Body of pancreas (tissue), 4 donors: ENCODE data around the gene RFTN1. TPM values are rescaled to one million over a fixed set of nuclear protein-coding genes. Genes with fewer than 3 reads are reported as not detected.

Experiments used
- ATAC-seq: fragments of 150-250 bp; one replicate; pipeline ENCODE4 v1.9.1; 2016
- DNase-seq, 4 donors: peaks; one replicate each; pipeline ENCODE4 v3.0.0-alpha.2; 2019
- H3K27ac ChIP-seq, 4 donors: fragments of 200-600 bp; sonication (generic); 1 replicate in 3 of 4; 2 replicates in 1 of 4; pipeline versions ENCODE4 v1.5.1 to v1.6.1; 2016 to 2019; ENCODE audit warnings: mild to moderate bottlenecking in 1 of 4, mixed read lengths in 1 of 4, moderate library complexity in 1 of 4
- H3K27me3 ChIP-seq, 2 donors: fragments of 200-600 bp; sonication (generic); one replicate each; pipeline ENCODE4 v1.6.0; 2016; ENCODE audit warnings: mild to moderate bottlenecking in 1 of 2
- H3K36me3 ChIP-seq, 2 donors: fragments of 200-600 bp; sonication (generic); replicated peaks in 1 of 2; 2 replicates each; pipeline ENCODE4 v1.5.1; 2016; ENCODE audit warnings: low read depth in 2 of 2; ENCODE audit not compliant: insufficient read depth in 1 of 2
- H3K4me1 ChIP-seq: fragments of 200-600 bp; sonication (generic); one replicate; pipeline ENCODE4 v1.6.0; 2016
- H3K4me3 ChIP-seq, 2 donors: fragments of 200-600 bp; sonication (generic); 1 replicate in 1 of 2; 2 replicates in 1 of 2; pipeline ENCODE4 v1.5.1; 2016 to 2019
- H3K9me3 ChIP-seq, 3 donors: fragments of 200-600 bp; sonication (generic); 1 replicate in 2 of 3; 2 replicates in 1 of 3; pipeline ENCODE4 v1.5.1; 2016
- POLR2A ChIP-seq, 3 donors: fragments of 450-650 bp; IDR thresholded peaks; one replicate each; pipeline ENCODE4 v1.6.1; 2016; ENCODE audit warnings: antibody characterized with exemption in 3 of 3, mild to moderate bottlenecking in 2 of 3
- WGBS, 2 donors: methylation state at CpG; one replicate each; pipeline ENCODE4 v1.1.5; 2017; 5-methylcytosine and 5-hydroxymethylcytosine counted together
- intact Hi-C: fragments of 100-400 bp; cut with DNase I; formaldehyde crosslinking; loops from one replicate; pipeline ENCODE4 v1.15.1; 2023
- total RNA-seq, 2 donors: library from RNA; depleted of rRNA; stranded (reverse); fragments of >200 nt; gene quantifications; one replicate each; pipeline ENCODE4 v1.1.0, GENCODE V29; 2016
- TF ChIP-seq, protein P1 (sequence below), 7 experiments: fragments of 450-650 bp in 4 of 7; fragments of 200-600 bp in 3 of 7; sonication (generic) in 3 of 7; IDR thresholded peaks; one replicate each; pipeline ENCODE4 v1.5.1; 2016 to 2019; ENCODE audit warnings: antibody characterized with exemption in 7 of 7

Gene RFTN1
- total RNA-seq, 2 donors from 2014 or later: 6.5 to 28.0 TPM

DNA sequence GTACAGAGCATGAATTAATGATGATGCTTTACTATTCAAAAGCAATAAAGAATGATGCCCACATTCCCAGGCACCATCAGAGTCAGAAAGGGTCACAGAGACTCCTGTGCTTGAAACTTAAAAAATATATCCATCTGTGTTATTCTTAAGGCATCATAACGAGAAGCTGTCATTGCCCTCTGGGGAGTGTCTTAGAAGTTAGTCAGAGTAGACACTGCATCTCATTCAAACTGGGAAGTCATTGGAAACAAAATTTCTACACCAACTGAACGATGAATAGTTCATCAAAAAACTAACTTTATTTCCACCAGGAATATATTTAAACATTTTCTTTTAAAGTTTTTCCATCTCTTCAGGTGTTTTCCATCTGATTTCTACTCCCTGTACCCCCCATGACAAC is 122.9 kb downstream of the RFTN1 start:
- H3K27ac ChIP-seq: no peak overlapping the region
- TF ChIP-seq POLR2A (IDR thresholded peaks at IDR 0.05): no peak
- TF ChIP-seq, protein P1, sequence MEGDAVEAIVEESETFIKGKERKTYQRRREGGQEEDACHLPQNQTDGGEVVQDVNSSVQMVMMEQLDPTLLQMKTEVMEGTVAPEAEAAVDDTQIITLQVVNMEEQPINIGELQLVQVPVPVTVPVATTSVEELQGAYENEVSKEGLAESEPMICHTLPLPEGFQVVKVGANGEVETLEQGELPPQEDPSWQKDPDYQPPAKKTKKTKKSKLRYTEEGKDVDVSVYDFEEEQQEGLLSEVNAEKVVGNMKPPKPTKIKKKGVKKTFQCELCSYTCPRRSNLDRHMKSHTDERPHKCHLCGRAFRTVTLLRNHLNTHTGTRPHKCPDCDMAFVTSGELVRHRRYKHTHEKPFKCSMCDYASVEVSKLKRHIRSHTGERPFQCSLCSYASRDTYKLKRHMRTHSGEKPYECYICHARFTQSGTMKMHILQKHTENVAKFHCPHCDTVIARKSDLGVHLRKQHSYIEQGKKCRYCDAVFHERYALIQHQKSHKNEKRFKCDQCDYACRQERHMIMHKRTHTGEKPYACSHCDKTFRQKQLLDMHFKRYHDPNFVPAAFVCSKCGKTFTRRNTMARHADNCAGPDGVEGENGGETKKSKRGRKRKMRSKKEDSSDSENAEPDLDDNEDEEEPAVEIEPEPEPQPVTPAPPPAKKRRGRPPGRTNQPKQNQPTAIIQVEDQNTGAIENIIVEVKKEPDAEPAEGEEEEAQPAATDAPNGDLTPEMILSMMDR (IDR thresholded peaks at IDR 0.05): no peak
- no peaks in the 10 kb centered on the region for H3K4me1 ChIP-seq
- DNase-seq: no peak
- no peak overlapping the region for H3K4me3 ChIP-seq
- intact Hi-C loops: no loop called here
- no peaks in the 10 kb centered on the region for H3K36me3 ChIP-seq
- no peaks in the 10 kb centered on the region for H3K27me3 ChIP-seq
- no peaks in the 10 kb centered on the region for H3K9me3 ChIP-seq
- WGBS, 2 donors: 48 to 50% methylated on average over 2 of the region's 2 CpGs
- no peak for ATAC-seq

DNA sequence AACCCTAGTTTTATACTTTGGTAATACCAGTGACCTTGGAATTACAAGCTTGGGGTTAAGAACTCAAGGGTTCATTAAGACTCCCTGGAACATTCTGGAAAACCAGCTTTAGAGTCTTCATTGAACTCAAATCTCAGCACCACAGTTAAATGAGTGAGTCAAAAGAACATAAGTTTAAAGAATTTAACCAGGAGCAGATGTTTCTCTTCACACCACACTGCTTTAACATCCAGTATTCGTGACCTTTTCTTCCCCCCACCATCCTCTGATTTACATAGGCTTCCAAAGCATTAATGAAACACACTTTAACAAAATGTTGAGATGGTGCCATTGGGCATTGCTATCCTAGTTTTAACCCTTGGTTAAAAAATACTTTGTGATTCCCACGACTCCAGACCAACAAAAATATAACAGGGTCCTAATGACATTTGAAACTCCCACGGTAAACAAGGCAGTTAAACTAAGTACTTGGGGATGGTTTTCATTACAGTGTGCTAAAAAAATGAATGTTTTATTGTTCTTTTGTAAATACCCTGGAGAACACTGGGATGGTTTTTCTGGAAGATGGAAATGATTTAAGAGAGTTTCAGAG is 124.6 kb downstream of the RFTN1 start:
- H3K27me3 ChIP-seq: no peaks in the 10 kb centered on the region
- intact Hi-C loops: no loop called here
- H3K4me3 ChIP-seq: no peak overlapping the region
- no peak for ATAC-seq
- H3K9me3 ChIP-seq: no peaks in the 10 kb centered on the region
- no peak overlapping the region for H3K27ac ChIP-seq
- WGBS, 2 donors: 63 to 66% methylated on average over 3 of the region's 3 CpGs
- DNase-seq: no peak
- no peaks in the 10 kb centered on the region for H3K4me1 ChIP-seq
- H3K36me3 ChIP-seq: no peaks in the 10 kb centered on the region
- TF ChIP-seq POLR2A (IDR thresholded peaks at IDR 0.05): no peak
- TF ChIP-seq, protein P1 (IDR thresholded peaks at IDR 0.05): no peak

- H3K27ac ChIP-seq: no peak overlapping the region
- intact Hi-C loops: no loop called here
- 67 to 75% methylated on average over 4 of the region's 4 CpGs for WGBS, 2 donors
Measured at GRCh38 chr3:16386561-16386960, 126.9 kb downstream of the RFTN1 start.

DNA sequence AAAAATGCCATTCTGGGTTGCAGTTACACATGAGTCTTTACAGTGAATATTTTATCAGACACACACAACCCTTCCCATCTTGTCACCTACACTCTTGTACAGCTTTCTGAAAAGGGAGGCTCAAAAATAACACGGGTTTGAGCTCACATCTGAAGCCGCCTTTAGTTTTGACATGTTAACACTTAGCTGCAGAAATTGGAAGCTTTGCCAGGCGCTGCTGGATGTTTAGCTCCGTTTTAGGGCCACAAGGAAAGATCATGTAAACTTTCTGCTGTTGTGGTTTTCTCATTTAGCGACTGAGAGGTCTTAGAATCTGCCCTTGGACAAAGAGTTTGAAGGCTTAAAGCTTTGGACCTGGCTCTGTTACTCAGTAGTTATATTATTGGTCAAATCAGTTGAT is 128.3 kb downstream of the RFTN1 start:
- no peaks in the 10 kb centered on the region for H3K4me1 ChIP-seq
- H3K4me3 ChIP-seq: no peak overlapping the region
- H3K36me3 ChIP-seq: no peaks in the 10 kb centered on the region
- WGBS, 2 donors: 70% methylated on average over 5 of the region's 5 CpGs
- intact Hi-C loops: no loop called here
- H3K27me3 ChIP-seq: no peaks in the 10 kb centered on the region
- DNase-seq: no peak
- no peaks in the 10 kb centered on the region for H3K9me3 ChIP-seq
- TF ChIP-seq POLR2A (IDR thresholded peaks at IDR 0.05): no peak
- TF ChIP-seq, protein P1 (IDR thresholded peaks at IDR 0.05): no peak
- H3K27ac ChIP-seq: no peak overlapping the region
- no peak for ATAC-seq

More at GRCh38 chr3:16386561-16386960, 126.9 kb downstream of the RFTN1 start:
- no peak overlapping the region for H3K4me3 ChIP-seq
- H3K9me3 ChIP-seq: no peaks in the 10 kb centered on the region
- ATAC-seq (no peak), DNase-seq (no peak)
- H3K4me1 ChIP-seq: no peaks in the 10 kb centered on the region
- H3K36me3 ChIP-seq: no peaks in the 10 kb centered on the region
- TF ChIP-seq, protein P1 (IDR thresholded peaks at IDR 0.05): no peak
- no peak for TF ChIP-seq POLR2A (IDR thresholded peaks at IDR 0.05)
- H3K27me3 ChIP-seq: no peaks in the 10 kb centered on the region

DNA sequence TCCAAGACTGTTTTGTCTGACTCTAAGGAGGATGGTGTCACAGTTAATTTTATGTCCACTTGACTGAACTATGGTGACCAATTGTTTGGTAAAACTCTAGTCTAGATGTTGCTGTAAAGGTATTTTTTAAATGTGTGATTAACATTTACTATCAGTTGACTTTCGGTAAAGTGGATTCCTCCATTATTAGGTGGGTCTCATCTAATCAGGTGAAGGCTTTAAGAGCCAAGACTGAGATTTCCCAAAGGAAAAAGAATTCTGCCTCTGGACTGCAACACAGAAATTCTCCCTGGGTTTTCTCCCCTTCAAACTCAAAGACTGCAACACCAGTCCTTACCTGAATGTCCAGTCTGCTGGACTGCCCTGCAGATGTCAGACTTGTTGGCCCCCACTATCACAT is 129.6 kb downstream of the RFTN1 start:
- Histone ChIP-seq H3K4me3 (no peak overlapping the region), H3K36me3 (no peaks in the 10 kb centered on the region), H3K4me1 (no peaks in the 10 kb centered on the region), H3K27me3 (no peaks in the 10 kb centered on the region), H3K9me3 (no peaks in the 10 kb centered on the region), H3K27ac (no peak overlapping the region)
- no peak for ATAC-seq
- TF ChIP-seq, protein P1 (IDR thresholded peaks at IDR 0.05): no peak
- no peak for DNase-seq
- 94 to 100% methylated on average over 1 of the region's 1 CpG for WGBS, 2 donors
- intact Hi-C loops: no loop called here
